ENCODE measurements around the gene TRIM14.
"Not testable (repeated sequence)": the region's sequence is repeated elsewhere in the genome, so short reads cannot be mapped to it uniquely, and the experiment has no call there.

TRIM14 gene

DNA sequence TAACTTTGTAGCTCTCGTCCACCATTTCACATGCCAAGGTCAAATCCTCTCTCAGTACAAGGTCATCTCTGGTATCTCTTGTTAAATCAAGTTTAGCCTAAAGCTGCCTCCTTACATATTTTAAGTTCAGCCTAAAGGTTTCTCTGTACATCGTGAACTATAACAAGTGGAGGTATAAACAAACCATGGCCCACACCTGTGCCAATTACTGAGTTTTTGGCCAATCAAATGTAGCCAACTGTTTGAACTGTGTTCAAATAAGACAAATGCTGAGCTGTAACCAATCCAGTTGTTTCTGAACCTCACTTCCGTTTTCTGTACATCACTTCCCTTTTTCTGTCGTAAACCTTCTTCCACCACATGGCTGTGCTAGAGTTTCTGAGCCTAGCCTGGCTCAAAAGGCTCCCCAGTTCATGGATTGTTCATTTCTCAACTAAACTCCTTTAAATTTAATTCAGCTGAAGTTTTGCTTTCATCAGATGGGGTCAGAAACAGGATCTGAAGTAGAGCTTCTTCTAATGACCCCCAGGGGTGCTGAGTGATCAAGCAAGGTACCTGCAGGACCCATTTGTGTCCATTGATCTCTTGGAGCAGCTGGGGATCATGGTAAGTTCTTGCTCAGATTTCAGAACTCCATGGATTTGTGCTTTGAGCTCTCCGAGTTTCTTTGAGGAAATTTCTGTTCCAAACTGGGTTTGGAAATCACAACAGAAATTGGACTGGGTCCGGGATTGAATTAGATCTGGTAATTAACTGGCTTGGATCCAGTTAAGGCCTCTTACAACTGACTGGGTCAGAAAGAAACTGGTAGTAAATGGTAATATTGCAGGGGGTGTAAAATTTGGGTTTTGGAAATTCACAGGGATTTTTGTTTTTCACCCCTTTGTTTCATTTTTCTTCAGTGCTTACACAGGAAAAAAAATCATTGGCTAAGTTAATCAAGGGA lies 73.5 kb downstream of the TRIM14 start:
- DNase-seq, result peak in 4 of 5 donors; percentile 6 to 79 (median 32)

DNA sequence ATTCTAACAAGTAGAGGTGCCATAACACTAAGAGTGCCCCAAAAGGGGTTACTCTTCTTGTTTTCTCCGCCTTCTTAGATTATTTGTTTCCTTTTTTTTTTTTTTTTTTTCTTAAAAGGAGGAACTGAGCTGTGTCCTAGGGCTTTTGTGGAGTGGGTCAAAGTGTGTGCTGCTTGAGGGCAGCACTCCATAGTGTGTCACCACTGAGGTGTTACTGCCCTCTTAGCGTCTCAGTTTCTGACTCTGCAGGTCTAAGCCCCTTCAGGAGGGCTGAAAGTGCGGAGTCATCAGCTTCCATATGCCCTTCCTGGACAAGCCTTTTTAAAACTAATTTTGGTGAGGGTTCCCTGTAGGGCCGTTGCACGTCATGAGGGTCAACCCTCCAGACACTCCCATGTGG lies 75.1 kb downstream of the TRIM14 start:
- DNase-seq, result no peak

DNA sequence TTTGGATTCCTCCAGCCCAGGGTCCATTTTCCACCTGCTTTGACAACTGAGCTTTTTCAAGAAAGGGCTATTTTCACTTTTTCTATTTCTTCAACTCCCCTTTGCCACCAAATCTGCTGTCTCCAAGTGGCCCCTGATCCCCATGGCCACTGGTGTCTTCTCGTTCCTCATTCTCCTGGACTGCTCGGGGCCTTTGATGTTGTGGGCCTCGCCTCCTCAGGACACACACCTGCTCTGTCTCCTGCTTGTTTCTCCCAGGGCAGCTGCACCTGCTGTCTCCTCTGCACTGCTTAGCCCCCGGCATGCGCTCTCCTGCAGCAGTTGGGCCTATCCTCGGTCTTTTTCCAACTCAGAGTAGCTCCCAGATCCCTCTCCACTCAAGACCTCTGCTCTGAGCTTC lies 78.8 kb downstream of the TRIM14 start:
- DNase-seq, result no peak

DNA sequence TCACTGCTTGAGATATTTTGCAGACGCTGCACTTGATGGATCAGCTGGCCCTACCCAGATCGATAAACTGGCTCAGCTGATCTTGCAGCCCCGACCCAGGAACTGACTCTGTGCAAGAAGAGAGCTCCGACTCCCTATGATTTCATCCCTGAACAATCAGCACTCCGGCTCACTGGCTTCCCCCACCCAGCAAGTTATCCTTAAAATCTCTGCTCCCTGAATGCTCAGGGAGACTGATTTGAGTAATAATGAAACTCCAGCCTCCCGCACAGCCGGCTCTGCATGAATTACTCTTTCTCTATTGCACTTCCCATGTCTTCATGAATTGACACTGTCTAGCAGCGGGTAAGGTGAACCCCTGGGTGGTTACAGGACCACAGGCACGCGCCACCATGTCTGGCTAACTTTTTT lies 79.4 kb downstream of the TRIM14 start:
- no peak for DNase-seq

DNA sequence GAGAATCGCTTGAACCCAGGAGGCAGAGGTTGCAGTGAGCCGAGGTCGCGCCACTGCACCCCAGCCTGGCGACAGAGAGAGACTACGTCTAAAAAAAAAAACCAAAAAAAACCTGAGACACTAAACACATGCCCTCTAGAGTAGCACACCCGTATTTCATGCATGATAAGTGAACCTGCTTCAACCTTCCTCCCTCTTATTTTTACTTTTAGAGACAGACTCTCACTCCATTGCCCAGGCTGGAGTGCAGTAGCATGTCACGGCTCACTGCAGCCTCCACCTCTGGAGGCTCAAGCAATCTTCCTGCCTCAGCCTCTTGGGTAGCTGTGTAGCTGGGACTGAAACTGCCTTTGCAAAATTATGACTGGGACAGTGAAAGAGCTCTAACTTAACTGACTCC lies 80.1 kb downstream of the TRIM14 start:
- no peak for DNase-seq

DNA sequence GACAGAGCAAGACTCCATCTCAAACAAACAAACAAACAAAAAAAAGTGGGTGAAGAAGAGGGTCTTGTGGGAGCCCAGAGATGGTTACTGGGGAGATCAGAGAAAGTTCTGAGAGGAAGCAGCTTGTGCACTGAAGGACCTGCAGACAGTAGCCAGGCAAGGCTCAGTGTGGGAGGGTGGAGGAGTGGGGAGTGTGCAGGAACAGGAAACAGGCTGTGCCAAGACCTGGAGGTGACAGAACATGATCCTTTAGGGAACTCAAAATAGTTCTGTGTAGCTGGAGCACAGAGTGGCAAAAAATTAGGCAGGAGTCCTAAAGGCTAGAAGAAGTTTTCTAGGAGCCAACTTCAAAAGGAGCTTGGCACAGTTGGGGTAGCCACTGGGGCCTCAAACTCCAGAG lies 81.7 kb downstream of the TRIM14 start:
- no peak for DNase-seq

DNA sequence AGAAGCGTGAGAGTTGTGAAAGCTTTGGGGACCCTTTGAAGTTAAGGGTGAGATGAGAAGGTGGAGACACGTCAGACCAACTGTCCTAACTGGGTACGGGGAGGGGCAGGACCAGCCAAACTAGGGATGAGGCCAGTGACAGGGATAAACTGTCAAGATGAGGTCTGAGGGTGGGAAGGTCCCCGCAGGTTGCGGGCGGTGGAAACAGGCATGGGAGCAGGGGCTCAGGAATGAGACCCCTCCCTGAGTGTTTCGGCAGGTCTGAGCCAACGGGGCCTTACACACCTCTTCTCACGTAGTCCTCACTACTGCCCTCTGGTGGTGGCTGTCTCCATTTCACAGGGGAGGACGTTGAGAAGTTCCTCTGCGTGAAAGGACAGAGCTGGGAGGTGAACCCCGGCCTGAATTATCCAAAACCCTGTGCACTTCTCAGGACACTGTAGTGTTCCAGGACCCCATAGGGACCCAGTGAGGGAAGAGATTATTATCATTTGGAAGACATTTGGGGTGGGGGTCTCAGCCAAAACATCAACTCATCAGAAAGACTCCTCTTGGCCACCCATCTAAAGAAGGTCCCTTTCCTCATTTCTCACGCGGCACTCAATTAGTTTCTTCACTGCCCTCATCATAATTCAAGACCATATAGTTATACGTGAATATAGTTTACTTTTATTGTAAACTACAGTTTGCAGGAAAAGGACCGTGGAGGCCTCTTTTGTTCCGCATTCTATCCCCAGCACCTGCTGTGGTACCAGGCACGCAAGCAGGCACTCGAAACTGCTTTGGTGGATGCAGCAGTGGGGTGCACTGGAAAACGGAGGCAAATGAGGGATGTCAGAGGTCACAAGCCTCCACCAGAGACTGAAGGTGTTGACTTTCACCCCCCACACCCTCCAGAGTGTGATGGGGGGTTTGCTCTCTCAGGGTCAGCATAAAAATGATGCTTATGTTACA lies 84.2 kb downstream of the TRIM14 start:
- peak; percentile 76 to 93 (median 84) for DNase-seq

DNA sequence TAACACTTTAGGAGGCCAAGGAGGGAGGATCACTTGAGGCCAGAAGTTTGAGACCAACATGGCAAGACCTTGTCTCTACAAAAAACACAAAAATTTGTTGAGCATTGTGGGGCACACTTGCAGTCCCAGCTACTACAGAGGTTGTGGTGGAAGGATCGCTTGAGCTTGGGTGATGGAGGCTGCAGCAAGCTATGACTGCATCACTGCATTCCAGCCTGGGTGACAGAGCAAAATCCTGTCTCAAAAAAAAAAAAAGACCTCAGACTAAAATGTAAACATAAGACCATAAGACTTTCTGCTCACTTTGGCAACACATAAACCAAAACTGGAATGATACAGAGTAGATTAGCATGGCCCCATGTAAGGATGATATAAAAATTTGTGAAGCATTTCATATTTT lies 87.1 kb downstream of the TRIM14 start:
- no peak for DNase-seq

DNA sequence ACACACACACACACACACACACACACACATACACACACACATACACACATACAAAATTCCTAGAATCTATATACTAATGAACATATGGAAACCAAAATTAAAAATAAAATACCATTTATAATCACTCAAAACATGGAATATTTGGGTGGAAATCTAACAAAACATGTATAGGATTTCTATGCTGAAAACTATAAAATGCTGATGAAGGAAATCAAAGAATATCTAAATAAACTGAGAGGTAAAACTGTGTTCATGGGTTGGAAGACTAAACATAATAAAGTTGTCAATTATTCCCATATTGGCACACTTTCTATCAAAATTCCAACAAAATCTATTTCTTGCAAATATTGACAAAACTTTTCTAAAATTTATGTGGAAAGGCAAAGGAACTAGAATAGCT lies 87.9 kb downstream of the TRIM14 start:
- no peak for DNase-seq

DNA sequence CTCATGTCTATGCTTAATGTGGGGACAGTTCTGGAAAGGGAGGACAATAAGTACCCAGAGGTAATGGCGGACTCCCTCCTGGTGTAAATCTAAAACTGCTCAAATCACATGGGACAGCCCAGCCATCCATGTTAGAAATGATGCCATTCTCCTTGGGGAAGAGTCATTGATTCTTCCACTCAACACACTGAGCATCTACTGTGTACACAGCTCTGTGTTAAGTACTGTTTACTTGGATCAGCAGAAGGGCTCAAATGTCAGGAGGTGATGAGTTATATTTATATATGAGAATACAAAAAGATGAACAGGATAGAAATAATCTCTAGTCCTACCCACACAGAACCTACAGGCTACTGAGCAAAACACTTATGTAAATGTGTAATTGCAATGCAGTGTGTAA lies 94.3 kb downstream of the TRIM14 start:
- no peak for DNase-seq

DNA sequence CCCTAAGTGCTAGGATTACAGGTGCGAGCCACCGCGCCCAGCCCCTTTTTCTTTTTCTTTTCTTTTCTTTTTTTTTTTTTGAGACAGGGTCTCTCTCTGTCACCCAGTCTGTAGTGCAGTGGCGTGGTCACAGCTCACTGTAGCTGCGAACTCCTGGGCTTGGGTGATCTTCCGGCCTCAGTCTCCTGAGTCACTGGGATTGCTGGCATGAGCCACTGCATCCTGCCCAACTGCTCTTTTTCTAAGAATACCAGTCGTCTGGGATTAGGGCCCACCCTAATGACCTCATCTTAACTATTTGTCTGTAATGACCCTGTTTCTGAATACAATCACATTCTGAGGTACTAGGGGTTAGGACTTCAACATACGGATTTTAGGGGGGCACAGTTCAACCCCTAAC lies 96.6 kb downstream of the TRIM14 start:
- no peak for DNase-seq

DNA sequence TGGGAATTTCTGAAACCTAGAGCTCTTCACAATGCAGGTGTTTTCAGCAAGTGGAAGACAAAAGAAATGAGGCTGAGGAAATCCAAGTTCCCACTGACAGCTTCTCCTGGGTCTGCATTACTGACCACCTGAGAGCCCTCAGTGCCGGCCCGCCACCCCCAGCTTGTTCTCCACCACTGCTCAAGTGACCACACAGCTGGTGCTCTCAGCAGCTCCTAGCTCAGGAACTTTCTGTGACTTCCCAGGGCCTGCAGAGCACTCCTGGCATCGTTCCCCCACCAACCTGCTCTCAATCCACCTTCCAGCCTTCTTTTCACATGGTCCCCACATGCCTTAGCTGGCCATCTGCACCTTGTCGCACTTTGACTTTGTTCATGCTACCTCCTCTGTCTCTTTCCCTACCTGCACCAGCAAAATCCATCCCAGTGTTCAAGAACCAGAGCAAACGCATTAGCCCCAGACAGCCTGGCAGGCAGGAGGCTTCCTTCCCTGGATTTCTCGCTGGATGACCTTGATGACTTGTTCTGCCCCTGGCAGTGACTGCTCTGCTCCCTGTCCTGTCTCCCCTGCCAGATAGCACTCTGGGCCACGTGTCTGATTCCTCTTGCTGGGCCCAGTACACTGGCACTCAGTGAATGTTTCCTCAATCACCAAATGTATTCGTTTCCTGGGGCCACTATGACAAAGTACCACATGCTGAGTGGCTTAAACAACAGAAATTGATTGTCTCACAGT lies 97.5 kb downstream of the TRIM14 start:
- DNase-seq, result no peak

DNA sequence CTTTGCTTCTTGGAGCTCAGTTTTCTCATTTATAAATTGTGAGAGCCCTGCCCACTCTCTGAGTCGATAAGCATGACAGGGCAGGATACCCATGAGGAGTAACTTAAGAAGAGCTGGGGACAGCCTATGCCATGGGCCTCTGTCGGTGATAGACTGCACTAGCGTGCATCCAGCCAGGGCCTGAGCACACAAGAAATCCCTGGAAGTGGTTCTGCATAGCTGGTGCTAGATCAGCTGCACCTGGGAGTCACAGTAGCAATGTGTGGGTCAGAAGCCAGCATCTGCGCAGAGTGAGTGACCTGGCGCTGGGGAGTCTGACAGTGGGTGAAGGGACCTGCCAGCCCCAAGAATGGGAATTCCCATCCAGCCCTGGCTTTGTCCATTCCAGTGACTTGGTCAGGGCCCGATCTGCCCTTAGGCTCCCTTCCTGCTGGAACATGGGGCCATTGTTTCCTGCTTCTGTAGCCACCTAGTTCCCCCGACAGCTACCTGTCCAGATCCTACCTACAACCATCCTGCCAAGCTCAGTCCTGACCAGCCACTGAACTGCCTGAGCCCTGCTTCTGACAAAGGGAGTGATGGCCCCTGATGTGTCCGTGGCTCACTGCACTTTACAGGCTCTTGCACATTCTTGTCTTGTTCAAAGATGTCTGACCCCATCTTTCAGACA lies 98.4 kb downstream of the TRIM14 start:
- DNase-seq, result no peak

DNA sequence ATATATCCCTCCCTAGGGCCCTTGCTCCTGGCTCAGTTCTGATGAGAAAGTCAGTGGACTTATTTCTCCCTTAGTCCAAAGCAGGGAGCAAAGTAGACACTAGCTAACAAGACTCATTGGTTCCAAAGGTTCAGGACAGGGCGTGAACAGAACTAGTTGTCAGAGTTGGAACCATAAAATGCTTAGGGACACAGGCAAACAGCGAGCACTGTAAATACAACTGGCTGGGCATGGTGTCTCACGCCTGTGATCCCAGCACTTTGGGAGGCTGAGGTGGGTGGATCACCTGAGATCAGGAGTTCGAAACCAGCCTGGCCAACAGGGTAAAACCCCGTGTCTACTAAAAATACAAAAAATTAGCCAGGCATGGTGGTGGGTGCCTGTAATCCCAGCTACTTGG lies 99.2 kb downstream of the TRIM14 start:
- not testable (repeated sequence) for DNase-seq

All from T-helper 1 cell (primary cell).